HCT116 (cell line): ENCODE results near the gene KIF26B. TPM values are rescaled to one million over a fixed set of nuclear protein-coding genes. Genes with fewer than 3 reads are reported as not detected.

Experiments used
- ATAC-seq: fragments of 200-7000 bp; cut with Tn5 transposase; 2 replicates; pipeline ENCODE4 v1.9.1; 2020; ENCODE audit warnings: mild to moderate bottlenecking, moderate library complexity
- BruUV-seq: library from RNA; stranded (reverse); fragments of 400-500 nt; replicated peaks from 2 replicates; lab custom pipeline; 2021; lab: Mats Ljungman, UMichigan
- CTCF ChIA-PET: fragments of 300-600 bp; sonication (Branson Sonifier 250); formaldehyde crosslinking; loops from one replicate; lab custom pipeline; 2021; ENCODE audit warnings: antibody characterized with exemption; lab: Charles Lee
- POLR2A ChIA-PET: fragments of 300-600, 350-600 bp; sonication (Branson Sonifier 250); formaldehyde crosslinking; loops from one replicate; lab custom pipeline; 2021; ENCODE audit warnings: antibody characterized with exemption; lab: Charles Lee
- RAD21 ChIA-PET, 2 experiments: fragments of 300-600 bp; sonication (Branson Sonifier 250); formaldehyde crosslinking; loops; one replicate each; lab custom pipeline; 2023; ENCODE audit warnings: low total read pairs in 2 of 2; ENCODE audit not compliant: uncharacterized antibody in 2 of 2, unreplicated experiment in 2 of 2, low non-redundant PET in 1 of 2; lab: Charles Lee
- DNase-seq: peaks from one replicate; pipeline ENCODE4 v3.0.0-alpha.2; 2010; ENCODE audit warnings: low read depth, low spot score
- H2AFZ ChIP-seq: fragments of 200-600 bp; shearing (Covaris generic), sonication (generic); 2 replicates; pipeline ENCODE4 v1.6.1; 2017; ENCODE audit warnings: low read depth, mixed run types, mixed read lengths, antibody characterized with exemption, low read length; ENCODE audit not compliant: poor library complexity, severe bottlenecking
- H3K27ac ChIP-seq: 2 replicates; pipeline ENCODE4 v1.5.1; 2012; ENCODE audit warnings: low read depth, low read length
- H3K27me3 ChIP-seq: fragments of 200-600 bp; sonication (generic); 2 replicates; pipeline ENCODE4 v1.6.1; 2016; ENCODE audit warnings: mixed run types, low read length, mixed read lengths; ENCODE audit not compliant: insufficient read depth
- H3K36me3 ChIP-seq, 2 experiments: fragments of 200-500 bp in 1 of 2; fragments of 200-600 bp in 1 of 2; sonication (Bioruptor generic) in 1 of 2; sonication (generic) in 1 of 2; 2 replicates each; pipeline versions ENCODE4 v1.5.1 to v1.6.1; 2014 to 2016; ENCODE audit warnings: low read length in 2 of 2, inconsistent platforms in 1 of 2, mixed read lengths in 1 of 2, mixed run types in 1 of 2; ENCODE audit not compliant: insufficient read depth in 2 of 2, control insufficient read depth in 1 of 2
- H3K4me1 ChIP-seq, 2 experiments: fragments of 200-600 bp in 1 of 2; sonication (generic) in 1 of 2; 2 replicates each; pipeline versions ENCODE4 v1.5.1 to v1.6.1; 2012 to 2017; ENCODE audit warnings: low read length in 2 of 2, inconsistent platforms in 1 of 2, mild to moderate bottlenecking in 1 of 2, mixed read lengths in 1 of 2, mixed run types in 1 of 2, moderate library complexity in 1 of 2; ENCODE audit not compliant: insufficient read depth in 2 of 2, control insufficient read depth in 1 of 2
- H3K4me2 ChIP-seq: fragments of 200-600 bp; sonication (generic); 2 replicates; pipeline ENCODE4 v1.6.1; 2017; ENCODE audit warnings: mixed run types, low read length, mixed read lengths
- H3K4me3 ChIP-seq, 2 experiments: fragments of 200-600 bp in 1 of 2; sonication (generic) in 1 of 2; replicated peaks in 1 of 2; 2 replicates each; pipeline ENCODE4 v1.5.1; 2011 to 2016; ENCODE audit warnings: low read length in 2 of 2, control low read depth in 1 of 2, low read depth in 1 of 2, mild to moderate bottlenecking in 1 of 2, mixed read lengths in 1 of 2, mixed run types in 1 of 2
- H3K79me2 ChIP-seq: fragments of 200-600 bp; sonication (generic); 2 replicates; pipeline ENCODE4 v1.6.1; 2017; ENCODE audit warnings: mild to moderate bottlenecking, mixed run types, low read length, moderate library complexity, mixed read lengths; ENCODE audit not compliant: insufficient read depth
- H3K9ac ChIP-seq: fragments of 200-600 bp; sonication (generic); 2 replicates; pipeline ENCODE4 v1.6.1; 2016; ENCODE audit warnings: low read length, mixed read lengths
- H3K9me2 ChIP-seq: fragments of 200-600 bp; sonication (generic), shearing (Covaris generic); 2 replicates; pipeline ENCODE4 v1.6.1; 2017; ENCODE audit warnings: mixed run types, mild to moderate bottlenecking, moderate library complexity; ENCODE audit not compliant: insufficient read depth
- H3K9me3 ChIP-seq, 2 experiments: fragments of 200-500 bp in 1 of 2; fragments of 200-600 bp in 1 of 2; sonication (Bioruptor generic) in 1 of 2; sonication (generic) in 1 of 2; 2 replicates each; pipeline ENCODE4 v1.6.1; 2014 to 2017; ENCODE audit warnings: low read length in 2 of 2, mixed read lengths in 2 of 2, inconsistent platforms in 1 of 2, low read depth in 1 of 2, mild to moderate bottlenecking in 1 of 2, mixed run types in 1 of 2, moderate library complexity in 1 of 2; ENCODE audit not compliant: control insufficient read depth in 1 of 2, insufficient read depth in 1 of 2
- H4K20me1 ChIP-seq: fragments of 200-600 bp; sonication (generic), shearing (Covaris generic); 2 replicates; pipeline ENCODE4 v1.6.1; 2017; ENCODE audit warnings: mixed run types, mild to moderate bottlenecking, moderate library complexity; ENCODE audit not compliant: insufficient read depth
- CEBPB ChIP-seq: IDR thresholded peaks from 2 replicates; pipeline ENCODE4 v1.6.1; 2012; ENCODE audit warnings: low read depth
- ELF1 ChIP-seq: IDR thresholded peaks from 2 replicates; pipeline ENCODE4 v1.6.1; 2012; ENCODE audit warnings: low read depth, borderline replicate concordance
- EZH2phosphoT487 ChIP-seq: fragments of 200-600 bp; IDR thresholded peaks from 2 replicates; pipeline ENCODE4 v1.6.1; 2018; ENCODE audit warnings: antibody characterized with exemption, borderline replicate concordance
- TCF7L2 ChIP-seq: IDR thresholded peaks from 2 replicates; pipeline ENCODE4 v1.7.0; 2011; ENCODE audit warnings: borderline replicate concordance, inconsistent platforms; ENCODE audit not compliant: insufficient read depth, insufficient read length; ENCODE audit errors: extremely low read depth
- YY1 ChIP-seq: IDR thresholded peaks from 2 replicates; pipeline ENCODE4 v1.6.1; 2011; ENCODE audit warnings: low read length, low read depth, moderate library complexity, mild to moderate bottlenecking; ENCODE audit not compliant: insufficient replicate concordance; ENCODE audit errors: extremely low read depth
- ZNF274 ChIP-seq: fragments of 200-500 bp; sonication (Bioruptor generic); IDR thresholded peaks from 2 replicates; pipeline ENCODE4 v1.6.1; 2014; ENCODE audit warnings: mild to moderate bottlenecking, low read depth, low read length, inconsistent platforms
- intact Hi-C: fragments of 100-400 bp; cut with micrococcal nuclease; formaldehyde crosslinking; loops from 2 replicates; pipeline ENCODE4 v1.10.0; 2022
- total RNA-seq: library from RNA; stranded (reverse); gene quantifications from one replicate; pipeline ENCODE4 v1.2.1, GENCODE V29; 2021; ENCODE audit not compliant: unreplicated experiment
- TF ChIP-seq, protein P1 (sequence below): IDR thresholded peaks from 2 replicates; pipeline ENCODE4 v1.6.1; 2012; ENCODE audit warnings: low read depth

Gene KIF26B
- total RNA-seq, 1 experiment from 2014 or later: 0.49 TPM

GRCh38 chr1:245143849-245144248 lies 10.9 kb upstream of the KIF26B start:
- no peaks in the 10 kb centered on the region for H3K36me3 ChIP-seq
- H3K9me2 ChIP-seq: no peaks in the 10 kb centered on the region
- BruUV-seq: no TSS peak
- ChIA-PET RAD21 (interaction anchor here in 1 of 2 experiments (0.7 kb wide), 1 partner anchor 303 kb away, joined by 7 read pairs; no protein-coding TSS in a partner anchor), CTCF (no interaction called here)
- H4K20me1 ChIP-seq: no peaks in the 10 kb centered on the region
- no peak overlapping the region for H3K9ac ChIP-seq
- ATAC-seq (no peak), DNase-seq (no peak)
- no peak overlapping the region for H3K4me2 ChIP-seq
- no peak overlapping the region for H3K4me3 ChIP-seq
- intact Hi-C loops: no loop called here
- no peaks in the 10 kb centered on the region for H3K4me1 ChIP-seq
- H3K79me2 ChIP-seq: no peaks in the 10 kb centered on the region
- H2AFZ ChIP-seq: no peak overlapping the region
- TF ChIP-seq CEBPB: no peak
- no peak for TF ChIP-seq TCF7L2
- TF ChIP-seq YY1: no peak
- TF ChIP-seq EZH2phosphoT487: no peak
- no peak for TF ChIP-seq ELF1
- TF ChIP-seq ZNF274: no peak
- TF ChIP-seq, protein P1, sequence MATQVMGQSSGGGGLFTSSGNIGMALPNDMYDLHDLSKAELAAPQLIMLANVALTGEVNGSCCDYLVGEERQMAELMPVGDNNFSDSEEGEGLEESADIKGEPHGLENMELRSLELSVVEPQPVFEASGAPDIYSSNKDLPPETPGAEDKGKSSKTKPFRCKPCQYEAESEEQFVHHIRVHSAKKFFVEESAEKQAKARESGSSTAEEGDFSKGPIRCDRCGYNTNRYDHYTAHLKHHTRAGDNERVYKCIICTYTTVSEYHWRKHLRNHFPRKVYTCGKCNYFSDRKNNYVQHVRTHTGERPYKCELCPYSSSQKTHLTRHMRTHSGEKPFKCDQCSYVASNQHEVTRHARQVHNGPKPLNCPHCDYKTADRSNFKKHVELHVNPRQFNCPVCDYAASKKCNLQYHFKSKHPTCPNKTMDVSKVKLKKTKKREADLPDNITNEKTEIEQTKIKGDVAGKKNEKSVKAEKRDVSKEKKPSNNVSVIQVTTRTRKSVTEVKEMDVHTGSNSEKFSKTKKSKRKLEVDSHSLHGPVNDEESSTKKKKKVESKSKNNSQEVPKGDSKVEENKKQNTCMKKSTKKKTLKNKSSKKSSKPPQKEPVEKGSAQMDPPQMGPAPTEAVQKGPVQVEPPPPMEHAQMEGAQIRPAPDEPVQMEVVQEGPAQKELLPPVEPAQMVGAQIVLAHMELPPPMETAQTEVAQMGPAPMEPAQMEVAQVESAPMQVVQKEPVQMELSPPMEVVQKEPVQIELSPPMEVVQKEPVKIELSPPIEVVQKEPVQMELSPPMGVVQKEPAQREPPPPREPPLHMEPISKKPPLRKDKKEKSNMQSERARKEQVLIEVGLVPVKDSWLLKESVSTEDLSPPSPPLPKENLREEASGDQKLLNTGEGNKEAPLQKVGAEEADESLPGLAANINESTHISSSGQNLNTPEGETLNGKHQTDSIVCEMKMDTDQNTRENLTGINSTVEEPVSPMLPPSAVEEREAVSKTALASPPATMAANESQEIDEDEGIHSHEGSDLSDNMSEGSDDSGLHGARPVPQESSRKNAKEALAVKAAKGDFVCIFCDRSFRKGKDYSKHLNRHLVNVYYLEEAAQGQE: no peak
- TF ChIP-seq, all 23 proteins: peak for 0
- H3K27ac ChIP-seq: no peak overlapping the region
- H3K9me3 ChIP-seq: no peaks in the 10 kb centered on the region
- POLR2A ChIA-PET: no interaction called here
- H3K27me3 ChIP-seq: peaks cover 17% of the 10 kb centered on the region; the same call in 1 of the 2 replicates
